SJCRH30 (cell line): ENCODE results near the gene TYK2. TPM values are rescaled to one million over a fixed set of nuclear protein-coding genes. Genes with fewer than 3 reads are reported as not detected.
A peak's percentile ranks its signal among the peaks of the same experiment; 100 is the strongest.
"Not testable (repeated sequence)": the region's sequence is repeated elsewhere in the genome, so short reads cannot be mapped to it uniquely, and the experiment has no call there.

ENCODE experiments used
- DNase-seq, 2 experiments: peaks; one replicate each; pipeline ENCODE4 v3.0.0-alpha.2; 2015 to 2020
- H3K27ac ChIP-seq: fragments of 250-450 bp; sonication (Bioruptor Pico); 2 replicates; pipeline ENCODE4 v1.5.1; 2020; ENCODE audit warnings: mild to moderate bottlenecking, moderate library complexity
- H3K27me3 ChIP-seq: fragments of 250-450 bp; sonication (Bioruptor Pico); 2 replicates; pipeline ENCODE4 v1.5.1; 2020; ENCODE audit warnings: mild to moderate bottlenecking, moderate library complexity
- H3K36me3 ChIP-seq: fragments of 250-450 bp; sonication (Bioruptor Pico); 2 replicates; pipeline ENCODE4 v1.5.1; 2020; ENCODE audit warnings: mild to moderate bottlenecking, moderate library complexity
- H3K4me1 ChIP-seq: fragments of 250-450 bp; sonication (Bioruptor Pico); 2 replicates; pipeline ENCODE4 v1.5.1; 2020; ENCODE audit warnings: mild to moderate bottlenecking, moderate library complexity
- H3K4me3 ChIP-seq: fragments of 250-450 bp; sonication (Bioruptor Pico); 2 replicates; pipeline ENCODE4 v1.5.1; 2020; ENCODE audit warnings: mild to moderate bottlenecking, moderate library complexity
- H3K9me3 ChIP-seq: fragments of 250-450 bp; sonication (Bioruptor Pico); replicated peaks from 2 replicates; pipeline ENCODE4 v1.5.1; 2020; ENCODE audit warnings: mild to moderate bottlenecking, moderate library complexity
- total RNA-seq: library from RNA; depleted of rRNA; stranded (reverse); fragments of >200 nt; shearing (Covaris generic); gene quantifications from 2 replicates; pipeline ENCODE4 v1.2.3, GENCODE V29; 2014

TYK2 gene
- total RNA-seq, 1 experiment from 2014 or later: 56.1 TPM

- Histone ChIP-seq H3K9me3 (no peaks in the 10 kb centered on the region), H3K27me3 (no peaks in the 10 kb centered on the region), H3K27ac (no peak overlapping the region), H3K4me1 (peaks cover 17% of the 10 kb centered on the region; the same call in 1 of the 2 replicates), H3K4me3 (no peak overlapping the region), H3K36me3 (no peaks in the 10 kb centered on the region)
- no peak for DNase-seq
Measured at GRCh38 chr19:10417541-10418234, 37.3 kb upstream of the TYK2 start.

DNA sequence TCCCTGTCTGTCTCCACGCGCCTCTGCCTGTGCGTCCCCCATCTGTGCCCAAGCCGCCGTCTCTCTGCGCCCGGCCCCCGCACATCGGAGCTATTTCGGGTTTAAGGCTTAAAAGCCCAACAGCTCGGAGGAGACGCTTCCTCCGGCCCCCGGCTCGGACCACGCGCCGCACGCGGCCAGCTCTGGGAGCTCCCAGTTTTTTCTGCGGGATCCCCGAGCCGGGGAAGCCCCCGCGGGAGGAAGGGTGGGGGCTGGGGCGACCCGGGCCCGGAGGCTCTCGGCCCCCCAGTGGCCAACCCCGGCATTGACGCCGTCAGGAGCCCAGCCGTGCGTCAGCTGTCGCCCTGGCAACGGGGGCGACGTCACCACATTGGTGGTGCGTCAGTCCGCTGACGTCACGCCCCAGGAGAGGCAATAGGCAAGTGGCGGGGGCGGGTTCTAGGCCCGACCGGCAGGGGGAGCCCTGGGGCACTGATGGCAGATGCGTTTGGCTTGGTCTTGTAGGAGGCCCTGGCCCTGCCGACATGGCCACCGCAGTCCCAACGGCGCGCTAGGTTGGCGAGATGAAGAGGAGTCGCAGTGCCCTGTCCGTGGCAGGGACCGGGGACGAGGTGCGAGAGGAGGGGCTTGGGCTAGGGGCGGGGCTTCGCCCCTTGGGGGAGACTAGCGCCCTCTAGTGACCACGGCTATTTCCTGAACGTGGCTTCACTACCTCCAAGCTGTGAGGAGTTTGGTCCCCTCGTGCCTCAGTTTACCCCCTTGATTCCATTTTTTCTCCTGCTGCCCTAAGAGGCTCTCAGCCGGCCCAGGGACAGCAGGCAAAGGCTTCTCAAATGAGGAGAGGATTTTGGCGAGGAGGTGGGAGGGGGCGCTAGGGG, 36.2 kb upstream of the TYK2 start:
- no peak overlapping the region for H3K27ac ChIP-seq
- H3K9me3 ChIP-seq: no peaks in the 10 kb centered on the region
- peaks cover 19% of the 10 kb centered on the region for H3K4me1 ChIP-seq
- DNase-seq: peak; percentile 89 to 91
- H3K36me3 ChIP-seq: no peaks in the 10 kb centered on the region
- H3K4me3 ChIP-seq: peak overlapping the region; percentile 54
- H3K27me3 ChIP-seq: no peaks in the 10 kb centered on the region

- Histone ChIP-seq H3K36me3 (no peaks in the 10 kb centered on the region), H3K4me3 (peak overlapping the region; percentile 54), H3K27ac (no peak overlapping the region), H3K4me1 (peaks cover 16% of the 10 kb centered on the region), H3K27me3 (no peaks in the 10 kb centered on the region), H3K9me3 (no peaks in the 10 kb centered on the region)
- no peak for DNase-seq
Measured at GRCh38 chr19:10416083-10416379, 35.7 kb upstream of the TYK2 start.

DNA sequence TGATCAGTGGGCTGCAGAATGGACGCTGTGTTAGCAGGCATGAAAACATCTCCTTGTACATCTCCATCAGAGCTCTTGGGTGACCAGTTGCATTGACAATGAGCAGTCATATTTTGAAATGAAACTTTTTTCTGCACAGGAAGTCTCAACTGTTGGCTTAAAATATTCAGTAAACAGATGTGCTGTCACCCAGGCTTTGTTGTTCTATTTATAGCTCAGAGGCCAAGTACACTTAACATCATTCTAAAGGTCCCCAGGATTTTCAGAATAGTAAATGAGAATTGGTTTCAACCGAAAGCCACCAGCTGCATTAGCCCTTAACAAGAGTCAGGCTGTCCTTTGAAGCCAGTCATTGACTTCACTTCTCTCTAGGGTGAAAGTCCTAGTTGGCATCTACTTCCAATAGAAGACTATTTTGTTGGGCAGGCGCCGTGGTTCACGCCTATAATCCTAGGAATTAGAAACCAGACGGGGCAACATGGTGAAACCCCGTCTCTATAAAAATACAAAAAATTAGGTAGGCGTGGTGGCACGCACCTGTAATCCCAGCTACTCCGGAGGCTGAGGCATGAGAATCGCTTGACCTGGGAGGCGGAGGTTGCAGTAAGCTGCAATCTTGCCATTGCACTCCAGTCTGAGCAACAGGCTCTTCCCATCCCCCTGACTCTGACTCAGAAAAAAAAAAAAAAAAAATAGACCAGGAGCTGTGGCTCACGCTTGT, 32.0 kb upstream of the TYK2 start:
- H3K4me1 ChIP-seq: peaks cover 11% of the 10 kb centered on the region
- no peak for DNase-seq
- H3K9me3 ChIP-seq: no peaks in the 10 kb centered on the region
- no peak overlapping the region for H3K27ac ChIP-seq
- H3K27me3 ChIP-seq: 0 out of 2 replicates have a peak, but pooled peaks cover 3% of the 10 kb centered on the region
- no peaks in the 10 kb centered on the region for H3K36me3 ChIP-seq
- H3K4me3 ChIP-seq: no peak overlapping the region

DNA sequence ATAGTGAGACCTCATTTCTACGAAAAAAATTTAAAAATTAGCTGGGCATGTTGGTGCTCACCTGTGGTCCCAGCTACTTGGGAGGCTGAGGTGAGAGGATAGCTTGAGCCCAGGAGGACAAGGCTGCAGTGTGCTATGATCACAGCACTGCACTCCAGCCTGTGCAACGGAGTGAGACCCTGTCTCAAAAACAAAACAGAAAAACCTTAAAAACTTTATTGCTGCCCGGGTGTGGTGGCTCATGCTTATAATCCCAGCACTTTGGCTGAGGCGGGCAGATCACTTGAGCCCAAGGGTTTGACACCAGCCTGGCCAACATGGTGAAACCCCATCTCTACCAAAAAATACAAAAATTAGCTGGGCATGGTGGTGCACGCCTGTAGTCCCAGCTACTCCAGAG, 30.9 kb upstream of the TYK2 start:
- peaks cover 11% of the 10 kb centered on the region for H3K4me1 ChIP-seq
- H3K4me3 ChIP-seq, H3K27me3 ChIP-seq, H3K36me3 ChIP-seq, H3K27ac ChIP-seq, H3K9me3 ChIP-seq, DNase-seq: not testable (repeated sequence)

GRCh38 chr19:10408511-10409283, 28.3 kb upstream of the TYK2 start:
- Histone ChIP-seq H3K27me3 (peaks cover 7% of the 10 kb centered on the region; the same call in 1 of the 2 replicates), H3K4me1 (peaks cover 11% of the 10 kb centered on the region), H3K27ac (no peak overlapping the region), H3K4me3 (no peak overlapping the region), H3K36me3 (no peaks in the 10 kb centered on the region), H3K9me3 (no peaks in the 10 kb centered on the region)
- no peak for DNase-seq

GRCh38 chr19:10407096-10407495, 26.7 kb upstream of the TYK2 start:
- H3K9me3 ChIP-seq: no peaks in the 10 kb centered on the region
- no peaks in the 10 kb centered on the region for H3K36me3 ChIP-seq
- no peak for DNase-seq
- H3K4me1 ChIP-seq: peaks cover 6% of the 10 kb centered on the region
- peaks cover 7% of the 10 kb centered on the region; the same call in 1 of the 2 replicates for H3K27me3 ChIP-seq
- H3K4me3 ChIP-seq: no peak overlapping the region
- H3K27ac ChIP-seq: no peak overlapping the region

GRCh38 chr19:10406191-10406590, 25.8 kb upstream of the TYK2 start:
- H3K4me1 ChIP-seq: peaks cover 4% of the 10 kb centered on the region; the same call in 1 of the 2 replicates
- DNase-seq: no peak
- H3K9me3 ChIP-seq: no peaks in the 10 kb centered on the region
- H3K27ac ChIP-seq: no peak overlapping the region
- no peak overlapping the region for H3K4me3 ChIP-seq
- peaks cover 7% of the 10 kb centered on the region; the same call in 1 of the 2 replicates for H3K27me3 ChIP-seq
- H3K36me3 ChIP-seq: no peaks in the 10 kb centered on the region

- Histone ChIP-seq H3K27me3 (peaks cover 7% of the 10 kb centered on the region; the same call in 1 of the 2 replicates), H3K27ac (no peak overlapping the region), H3K4me1 (peaks cover 4% of the 10 kb centered on the region; the same call in 1 of the 2 replicates), H3K36me3 (no peaks in the 10 kb centered on the region), H3K9me3 (no peaks in the 10 kb centered on the region), H3K4me3 (peak overlapping the region; percentile 82)
- no peak for DNase-seq
Measured at GRCh38 chr19:10404888-10405820, 24.8 kb upstream of the TYK2 start.

GRCh38 chr19:10403137-10404021, 23.0 kb upstream of the TYK2 start, which contains the start of gene CDC37:
Gene CDC37, minus strand, starts transcription at chr19:10403542. Its CDS starts 63 bp downstream, at chr19:10403479.
- peak within 1 kb of the TSS; percentile 24; the same call in 1 of the 2 replicates for H3K27ac ChIP-seq
- no peaks in the 10 kb centered on the region for H3K4me1 ChIP-seq
- H3K4me3 ChIP-seq: peak within 1 kb of the TSS; percentile 82
- H3K27me3 ChIP-seq: peaks cover 3% of the 10 kb centered on the region; the same call in 1 of the 2 replicates
- H3K9me3 ChIP-seq: no peaks in the 10 kb centered on the region
- DNase-seq: peak; percentile 95 to 96
- H3K36me3 ChIP-seq: peaks cover 6% of the 10 kb centered on the region; the same call in 1 of the 2 replicates

DNA sequence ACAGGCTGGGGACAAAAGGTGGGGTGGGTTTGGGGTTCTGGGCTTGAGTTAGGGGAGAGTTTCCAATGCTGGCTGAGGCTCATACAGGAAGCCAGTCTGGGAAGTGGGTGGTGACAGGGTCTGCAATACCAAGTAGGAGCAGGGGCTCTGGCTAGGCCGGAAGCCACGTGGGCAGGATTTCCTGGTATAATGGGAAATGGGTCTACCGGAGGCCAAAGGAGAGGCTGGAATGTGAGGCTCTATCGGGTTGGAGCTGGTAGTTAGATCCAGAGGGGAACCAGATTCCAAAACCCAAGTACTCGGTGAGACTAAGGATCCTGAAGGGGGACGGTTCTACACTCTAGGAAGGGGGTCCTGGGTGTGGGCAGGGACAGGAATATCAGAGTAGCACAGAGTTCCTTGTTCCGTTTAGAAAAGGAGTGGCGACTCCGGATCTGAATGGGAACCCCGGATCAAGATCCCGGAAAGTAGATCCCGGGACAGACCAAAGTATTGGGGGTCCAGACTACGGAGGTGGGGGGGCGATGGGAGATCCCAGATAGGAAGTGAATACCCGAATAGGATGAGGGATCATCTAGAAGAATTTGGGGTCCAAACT, 22.2 kb upstream of the TYK2 start:
- Histone ChIP-seq H3K4me1 (no peaks in the 10 kb centered on the region), H3K27me3 (peaks cover 3% of the 10 kb centered on the region; the same call in 1 of the 2 replicates), H3K27ac (peak overlapping the region; percentile 24; the same call in 1 of the 2 replicates), H3K4me3 (peak overlapping the region; percentile 82), H3K36me3 (peaks cover 6% of the 10 kb centered on the region; the same call in 1 of the 2 replicates), H3K9me3 (no peaks in the 10 kb centered on the region)
- peak; percentile 55 for DNase-seq

DNA sequence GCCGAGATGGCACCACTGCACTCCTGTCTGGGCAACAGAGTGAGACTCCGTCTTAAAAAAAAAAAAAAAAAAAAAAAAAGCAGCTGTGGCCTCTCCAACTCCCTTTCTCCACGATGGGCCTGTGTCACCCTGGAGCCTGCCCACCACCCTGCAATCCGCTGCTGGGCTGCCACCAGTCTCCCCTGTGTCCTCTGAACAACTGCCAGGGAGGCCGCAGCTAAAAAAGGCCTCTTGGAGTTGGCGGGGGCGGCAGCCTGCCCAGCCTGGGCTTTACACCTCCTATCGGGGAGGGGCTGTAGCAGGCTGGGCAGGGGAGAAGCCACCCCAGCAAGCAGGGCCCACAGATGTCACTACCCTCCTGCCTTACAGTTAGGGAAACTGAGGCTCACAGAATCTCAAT, 19.5 kb upstream of the TYK2 start:
- no peak for DNase-seq
- no peaks in the 10 kb centered on the region for H3K27me3 ChIP-seq
- H3K36me3 ChIP-seq: peaks cover 6% of the 10 kb centered on the region; the same call in 1 of the 2 replicates

More for the DNA sequence above, 19.5 kb upstream of the TYK2 start:
- H3K9me3 ChIP-seq: no peaks in the 10 kb centered on the region
- no peaks in the 10 kb centered on the region for H3K4me1 ChIP-seq
- no peak overlapping the region for H3K27ac ChIP-seq
- H3K4me3 ChIP-seq: no peak overlapping the region
